ENCODE data around the gene SFPQ.
"Not testable (repeated sequence)": the region's sequence is repeated elsewhere in the genome, so short reads cannot be mapped to it uniquely, and the experiment has no call there.

Gene SFPQ

DNA sequence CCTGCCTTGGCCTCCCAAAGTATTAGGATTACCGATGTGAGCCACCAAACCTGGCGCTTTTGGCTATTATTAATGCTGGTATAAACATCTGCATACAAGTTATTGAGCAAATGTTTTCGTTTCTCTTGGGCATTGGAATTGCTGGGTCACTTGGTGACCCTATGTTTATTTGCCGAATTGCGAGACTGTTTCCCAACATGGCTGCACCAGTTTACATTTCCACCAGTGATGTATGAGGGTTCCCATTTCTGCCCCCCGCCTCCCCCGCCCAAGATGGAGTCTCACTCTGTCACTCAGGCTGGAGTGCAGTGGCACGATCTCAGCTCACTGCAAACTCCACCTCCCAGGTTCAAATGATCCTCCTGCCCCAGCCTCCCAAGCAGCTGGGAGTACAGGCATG is 20.9 kb downstream of the SFPQ start:
- no peaks in the 10 kb centered on the region for H3K9me3 Mint-ChIP-seq
- DNase-seq = no peak
- H3K4me3 Mint-ChIP-seq = no peak overlapping the region
- no peak overlapping the region for H3K27ac Mint-ChIP-seq
- TF ChIP-seq, protein P1, sequence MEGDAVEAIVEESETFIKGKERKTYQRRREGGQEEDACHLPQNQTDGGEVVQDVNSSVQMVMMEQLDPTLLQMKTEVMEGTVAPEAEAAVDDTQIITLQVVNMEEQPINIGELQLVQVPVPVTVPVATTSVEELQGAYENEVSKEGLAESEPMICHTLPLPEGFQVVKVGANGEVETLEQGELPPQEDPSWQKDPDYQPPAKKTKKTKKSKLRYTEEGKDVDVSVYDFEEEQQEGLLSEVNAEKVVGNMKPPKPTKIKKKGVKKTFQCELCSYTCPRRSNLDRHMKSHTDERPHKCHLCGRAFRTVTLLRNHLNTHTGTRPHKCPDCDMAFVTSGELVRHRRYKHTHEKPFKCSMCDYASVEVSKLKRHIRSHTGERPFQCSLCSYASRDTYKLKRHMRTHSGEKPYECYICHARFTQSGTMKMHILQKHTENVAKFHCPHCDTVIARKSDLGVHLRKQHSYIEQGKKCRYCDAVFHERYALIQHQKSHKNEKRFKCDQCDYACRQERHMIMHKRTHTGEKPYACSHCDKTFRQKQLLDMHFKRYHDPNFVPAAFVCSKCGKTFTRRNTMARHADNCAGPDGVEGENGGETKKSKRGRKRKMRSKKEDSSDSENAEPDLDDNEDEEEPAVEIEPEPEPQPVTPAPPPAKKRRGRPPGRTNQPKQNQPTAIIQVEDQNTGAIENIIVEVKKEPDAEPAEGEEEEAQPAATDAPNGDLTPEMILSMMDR (IDR thresholded peaks at IDR 0.05) = no peak
- no peaks in the 10 kb centered on the region for H3K4me1 Mint-ChIP-seq
- peaks cover 2% of the 10 kb centered on the region for H3K27me3 Mint-ChIP-seq (ENCODE audit: low read depth, poor library complexity)
- peaks cover 21% of the 10 kb centered on the region for H3K36me3 Mint-ChIP-seq (ENCODE audit: low read depth)

DNA sequence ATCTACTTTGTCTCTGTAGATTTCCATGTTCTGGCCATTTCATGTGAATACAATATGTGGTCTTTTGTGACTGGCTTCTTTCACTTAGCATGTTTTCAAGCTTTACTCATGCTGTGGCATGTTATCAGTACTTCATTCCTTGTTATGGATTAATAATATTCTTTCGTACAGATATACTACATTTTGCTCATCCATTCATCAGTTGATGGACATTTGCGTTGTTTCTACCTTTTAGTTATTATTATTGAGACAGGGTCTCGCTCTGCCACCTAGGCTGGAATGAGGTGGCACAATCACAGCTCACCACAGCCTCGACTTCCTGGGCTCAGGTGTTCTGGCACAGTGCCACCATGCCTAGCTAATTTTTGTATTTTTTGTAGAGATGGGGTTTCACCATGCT is 21.4 kb downstream of the SFPQ start:
- H3K4me3 Mint-ChIP-seq = no peak overlapping the region
- H3K27ac Mint-ChIP-seq = no peak overlapping the region
- H3K4me1 Mint-ChIP-seq = no peaks in the 10 kb centered on the region
- DNase-seq = no peak
- peaks cover 20% of the 10 kb centered on the region for H3K36me3 Mint-ChIP-seq (ENCODE audit: low read depth)
- H3K27me3 Mint-ChIP-seq (ENCODE audit: low read depth, poor library complexity) = peaks cover 4% of the 10 kb centered on the region
- H3K9me3 Mint-ChIP-seq = no peaks in the 10 kb centered on the region
- TF ChIP-seq, protein P1 (IDR thresholded peaks at IDR 0.05) = no peak

DNA sequence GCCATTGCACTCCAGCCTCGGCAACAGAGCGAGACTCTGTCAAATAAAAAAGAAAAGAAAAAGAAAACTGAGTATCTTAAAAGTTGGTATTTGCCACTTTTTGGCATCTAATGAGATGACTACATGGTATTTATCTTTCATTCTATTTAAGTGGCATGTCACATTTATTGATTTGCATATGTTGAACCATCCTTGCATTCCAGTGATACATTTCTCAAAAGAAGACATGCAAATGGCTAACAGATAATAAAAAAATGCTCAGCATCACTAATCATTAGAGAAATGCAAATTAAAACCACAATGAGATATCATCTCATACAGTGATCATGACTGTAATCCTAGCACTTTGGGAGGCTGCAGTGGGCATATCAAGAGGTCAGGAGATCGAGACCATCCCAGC is 28.1 kb downstream of the SFPQ start:
- H3K36me3 Mint-ChIP-seq (ENCODE audit: low read depth) = no peaks in the 10 kb centered on the region

DNA sequence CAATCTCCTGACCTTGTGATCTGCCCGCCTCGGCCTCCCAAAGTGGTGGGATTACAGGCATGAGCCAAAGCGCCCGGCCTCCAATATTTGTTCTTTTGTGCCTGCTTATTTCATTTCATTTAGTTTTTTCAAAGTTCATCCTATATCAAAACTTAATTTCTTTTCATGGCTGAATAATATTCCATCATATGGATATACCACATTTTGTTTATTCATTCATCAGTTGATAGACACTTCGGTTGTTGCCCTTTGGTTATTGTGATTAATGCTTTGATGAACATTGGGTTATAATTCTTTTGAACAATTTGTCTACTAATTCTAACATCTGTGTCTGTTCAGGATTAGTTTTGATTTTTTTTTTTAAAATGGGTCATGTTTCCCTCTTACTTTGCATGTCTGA is 41.7 kb downstream of the SFPQ start:
- H3K9me3 Mint-ChIP-seq = peaks cover 10% of the 10 kb centered on the region
- H3K27me3 Mint-ChIP-seq (ENCODE audit: low read depth, poor library complexity) = peaks cover 8% of the 10 kb centered on the region
- no peak for DNase-seq
- TF ChIP-seq, protein P1 (IDR thresholded peaks at IDR 0.05) = no peak
- H3K36me3 Mint-ChIP-seq (ENCODE audit: low read depth) = no peaks in the 10 kb centered on the region
- H3K4me3 Mint-ChIP-seq = no peak overlapping the region
- peaks cover 8% of the 10 kb centered on the region for H3K4me1 Mint-ChIP-seq
- no peak overlapping the region for H3K27ac Mint-ChIP-seq

More for the DNA sequence above, 28.1 kb downstream of the SFPQ start:
- no peak for DNase-seq
- H3K4me1 Mint-ChIP-seq = no peaks in the 10 kb centered on the region
- no peak overlapping the region for H3K27ac Mint-ChIP-seq
- TF ChIP-seq, protein P1 (IDR thresholded peaks at IDR 0.05) = no peak
- H3K4me3 Mint-ChIP-seq = no peak overlapping the region
- H3K27me3 Mint-ChIP-seq (ENCODE audit: low read depth, poor library complexity) = peaks cover 13% of the 10 kb centered on the region
- H3K9me3 Mint-ChIP-seq = peaks cover 23% of the 10 kb centered on the region

DNA sequence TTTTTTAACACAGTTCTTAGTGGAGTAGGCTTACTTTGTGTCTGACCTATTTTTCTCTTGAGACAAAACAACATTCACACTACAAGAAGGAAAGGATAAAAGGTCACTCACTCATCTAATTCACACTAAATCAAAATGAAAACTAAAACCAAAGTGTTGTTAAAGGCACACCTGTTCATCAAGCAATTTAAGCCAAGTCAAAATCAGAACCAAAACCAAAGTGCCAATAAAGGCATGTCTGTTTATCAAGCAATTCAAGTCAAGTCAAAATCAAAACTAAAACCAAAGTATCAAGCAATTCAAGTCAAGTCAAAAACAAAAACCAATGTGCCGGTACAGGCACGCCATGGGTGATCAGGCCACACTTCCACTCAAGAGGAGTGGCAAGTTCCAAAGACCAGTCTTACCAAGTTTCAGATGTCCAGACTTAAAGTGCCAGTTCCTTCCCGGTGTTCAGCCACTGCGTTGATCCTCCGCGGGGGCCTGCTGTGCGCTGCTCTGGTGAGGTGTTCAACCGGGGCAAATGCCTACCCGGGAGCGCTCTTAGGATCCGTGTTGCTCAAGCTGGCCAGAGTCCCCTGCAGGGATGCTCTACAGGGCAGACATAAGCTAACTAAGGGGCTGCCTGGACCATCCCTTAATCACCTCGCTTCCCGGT is 46.9 kb downstream of the SFPQ start:
- DNase-seq = peak; percentile 7
- not testable (repeated sequence) for H3K27ac Mint-ChIP-seq; H3K36me3 Mint-ChIP-seq (ENCODE audit: low read depth); H3K9me3 Mint-ChIP-seq; H3K27me3 Mint-ChIP-seq (ENCODE audit: low read depth, poor library complexity); H3K4me3 Mint-ChIP-seq
- peaks cover 33% of the 10 kb centered on the region for H3K4me1 Mint-ChIP-seq

DNA sequence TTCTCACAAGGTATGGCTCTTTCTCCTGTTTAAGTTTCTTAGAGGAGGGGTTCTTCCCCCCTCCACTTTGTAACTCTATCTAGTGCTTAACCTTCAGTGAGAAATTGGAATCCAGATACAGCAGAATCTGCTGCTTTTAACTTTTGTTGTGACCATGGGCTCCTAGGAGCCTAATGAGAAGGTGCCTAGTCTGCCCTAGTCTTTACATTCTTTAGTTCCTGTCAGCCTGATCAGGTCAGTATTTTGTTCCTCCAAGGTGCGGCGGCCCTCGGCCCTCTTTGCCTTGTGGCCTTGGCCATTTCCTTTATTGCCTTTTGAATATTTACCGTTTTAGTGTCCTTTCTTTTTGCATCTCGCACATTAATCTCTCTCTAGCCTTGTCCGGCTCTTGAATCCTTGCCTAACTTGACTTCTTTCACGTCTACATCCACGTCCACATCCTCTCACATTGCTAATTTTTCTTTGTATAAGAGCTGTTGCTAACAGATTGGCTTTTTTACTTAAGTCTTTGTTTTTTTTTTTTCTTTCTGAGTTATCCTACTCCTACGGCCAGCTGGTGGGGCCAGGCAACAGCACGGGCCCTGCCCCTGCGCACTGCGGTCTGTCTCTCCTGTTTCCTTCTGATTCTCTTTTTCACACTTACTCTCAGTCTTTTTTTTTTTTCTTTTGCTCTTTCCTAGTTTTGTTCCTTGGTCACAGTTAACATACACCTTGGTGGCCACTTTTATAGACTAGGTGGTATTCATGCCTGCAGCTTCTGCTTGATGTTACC is 49.0 kb downstream of the SFPQ start:
- Mint-ChIP-seq H3K4me1 (peaks cover 33% of the 10 kb centered on the region), H3K4me3 (no peak overlapping the region), H3K36me3 (ENCODE audit: low read depth) (no peaks in the 10 kb centered on the region), H3K27ac (no peak overlapping the region), H3K27me3 (ENCODE audit: low read depth, poor library complexity) (peaks cover 9% of the 10 kb centered on the region), H3K9me3 (no peaks in the 10 kb centered on the region)
- DNase-seq = no peak
- TF ChIP-seq, protein P1 (IDR thresholded peaks at IDR 0.05) = no peak

DNA sequence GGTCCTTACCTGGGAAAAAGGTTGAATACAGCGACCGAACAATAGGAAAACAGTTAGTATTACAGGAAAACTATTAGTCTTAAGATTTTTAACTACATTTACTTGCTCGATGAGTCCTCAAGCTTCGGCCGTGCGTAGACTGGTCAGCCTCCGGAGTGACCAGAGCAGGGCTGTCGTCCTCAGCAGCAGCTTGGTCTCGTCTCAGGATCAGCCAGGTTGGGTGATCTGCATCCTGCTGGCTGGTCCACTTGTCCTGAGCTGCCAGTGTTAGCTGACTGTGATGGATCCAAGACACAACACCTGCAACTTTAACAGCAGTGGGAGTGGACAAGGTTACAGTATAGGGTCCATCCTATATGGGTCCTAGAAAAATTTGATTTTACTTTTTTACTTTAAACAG is 50.2 kb downstream of the SFPQ start:
- DNase-seq; H3K9me3 Mint-ChIP-seq; H3K36me3 Mint-ChIP-seq (ENCODE audit: low read depth); H3K27me3 Mint-ChIP-seq (ENCODE audit: low read depth, poor library complexity); H3K4me3 Mint-ChIP-seq; H3K27ac Mint-ChIP-seq: not testable (repeated sequence)
- H3K4me1 Mint-ChIP-seq = peaks cover 33% of the 10 kb centered on the region

DNA sequence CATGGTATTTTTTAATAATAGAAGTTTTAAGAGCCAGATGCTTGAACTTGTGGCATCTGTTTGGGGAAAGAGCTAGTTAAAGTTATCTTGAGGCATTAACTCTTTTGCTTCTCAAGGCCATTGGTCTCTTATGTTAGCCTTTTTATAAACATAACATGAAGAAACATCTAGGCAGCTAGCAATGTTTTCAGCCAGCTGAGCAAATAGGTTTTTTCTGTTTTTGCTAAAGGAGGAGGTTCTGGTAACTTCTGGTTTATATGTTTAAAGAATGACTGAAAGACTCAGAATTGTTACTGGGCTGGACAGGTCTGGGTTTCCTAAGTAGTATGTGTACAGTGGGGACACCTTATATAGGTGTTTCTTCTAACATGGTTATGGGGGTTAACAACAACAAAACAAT is 50.7 kb downstream of the SFPQ start:
- not testable (repeated sequence) for H3K27me3 Mint-ChIP-seq (ENCODE audit: low read depth, poor library complexity); H3K27ac Mint-ChIP-seq

DNA sequence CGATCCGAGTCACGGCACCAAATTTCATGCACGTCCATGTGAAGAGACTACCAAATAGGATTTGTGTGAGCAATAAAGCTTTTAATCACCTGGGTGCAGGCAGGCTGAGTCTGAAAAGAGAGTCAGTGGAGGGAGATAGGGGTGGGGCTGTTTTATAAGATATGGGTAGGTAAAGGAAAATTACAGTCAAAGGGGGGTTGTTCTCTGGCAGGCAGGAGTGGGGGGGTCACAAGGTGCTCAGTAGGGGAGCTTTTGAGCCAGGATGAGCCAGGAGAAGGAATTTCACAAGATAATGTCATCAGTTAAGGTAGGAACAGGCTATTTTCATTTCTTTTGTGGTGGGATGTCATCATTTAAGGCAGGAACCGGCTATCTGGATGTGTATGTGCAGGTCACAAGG is 55.4 kb downstream of the SFPQ start:
- not testable (repeated sequence) for H3K4me1 Mint-ChIP-seq; DNase-seq; H3K36me3 Mint-ChIP-seq (ENCODE audit: low read depth); H3K27me3 Mint-ChIP-seq (ENCODE audit: low read depth, poor library complexity); H3K4me3 Mint-ChIP-seq; H3K27ac Mint-ChIP-seq
- H3K9me3 Mint-ChIP-seq = peaks cover 14% of the 10 kb centered on the region

More for the DNA sequence above, 50.7 kb downstream of the SFPQ start:
- H3K4me1 Mint-ChIP-seq = peaks cover 33% of the 10 kb centered on the region
- not testable (repeated sequence) for H3K4me3 Mint-ChIP-seq; H3K36me3 Mint-ChIP-seq (ENCODE audit: low read depth); DNase-seq; H3K9me3 Mint-ChIP-seq
